HG03442 (cell line): ENCODE results near the gene KCNG2.
"Not testable (repeated sequence)": the region's sequence is repeated elsewhere in the genome, so short reads cannot be mapped to it uniquely, and the experiment has no call there.

Experiments used
- ATAC-seq: cut with Tn5 transposase; IDR thresholded peaks from one replicate; pipeline ENCODE4 v1.9.1; 2021; ENCODE audit warnings: mild to moderate bottlenecking, moderate library complexity; ENCODE audit not compliant: unreplicated experiment

KCNG2 gene

DNA sequence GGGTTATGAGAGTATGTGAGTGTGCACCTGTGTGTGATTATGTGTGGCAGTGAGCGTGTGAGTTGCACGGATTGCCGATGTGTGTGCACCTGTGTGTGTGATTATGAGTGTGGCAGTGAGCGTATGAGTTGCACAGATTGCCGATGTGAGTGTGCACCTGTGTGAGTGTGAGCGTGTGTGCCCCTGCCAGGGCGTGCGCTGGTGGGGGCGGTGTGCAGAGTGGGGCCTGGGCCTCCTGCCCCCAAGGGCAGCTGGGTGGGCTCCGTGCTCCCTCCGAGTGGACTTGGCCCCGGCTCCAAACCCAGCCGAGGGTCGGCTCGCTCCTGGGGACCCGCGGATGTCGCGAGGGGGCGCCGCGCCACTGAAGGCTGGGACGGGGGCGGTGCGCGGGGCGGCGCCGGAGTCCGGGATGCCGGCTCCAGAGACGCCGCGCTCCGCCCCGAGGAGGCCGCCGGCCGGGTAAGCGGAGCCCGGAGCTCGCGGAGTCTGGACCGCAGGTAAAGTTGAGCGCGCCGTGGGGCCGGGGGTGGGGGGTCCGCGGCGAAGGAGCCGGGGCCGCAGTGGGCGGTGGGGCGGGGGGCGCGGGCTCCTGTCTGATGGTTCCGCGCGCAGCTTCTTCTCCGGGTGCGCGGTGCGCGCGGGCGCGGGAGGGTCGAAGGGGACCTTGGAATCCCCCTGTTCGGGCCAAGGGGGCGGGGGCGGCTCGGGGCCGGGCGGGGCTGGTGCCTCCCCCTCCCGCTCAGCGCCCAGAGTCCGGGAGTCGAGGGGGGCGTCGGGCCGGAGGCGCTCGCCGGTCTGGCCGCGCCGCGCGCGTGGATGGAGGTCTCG, at the start of gene KCNG2:
TSS of gene KCNG2 (plus strand) at position 421 of the 828 bp plus-strand sequence. CDS start 65,730 bp downstream, outside the sequence.
- no peak for ATAC-seq

GRCh38 chr18:79748321-79749180, 49.2 kb upstream of the KCNG2 start:
- no peak for ATAC-seq

- ATAC-seq: no peak
Measured at GRCh38 chr18:79749251-79750191, 48.2 kb upstream of the KCNG2 start.

DNA sequence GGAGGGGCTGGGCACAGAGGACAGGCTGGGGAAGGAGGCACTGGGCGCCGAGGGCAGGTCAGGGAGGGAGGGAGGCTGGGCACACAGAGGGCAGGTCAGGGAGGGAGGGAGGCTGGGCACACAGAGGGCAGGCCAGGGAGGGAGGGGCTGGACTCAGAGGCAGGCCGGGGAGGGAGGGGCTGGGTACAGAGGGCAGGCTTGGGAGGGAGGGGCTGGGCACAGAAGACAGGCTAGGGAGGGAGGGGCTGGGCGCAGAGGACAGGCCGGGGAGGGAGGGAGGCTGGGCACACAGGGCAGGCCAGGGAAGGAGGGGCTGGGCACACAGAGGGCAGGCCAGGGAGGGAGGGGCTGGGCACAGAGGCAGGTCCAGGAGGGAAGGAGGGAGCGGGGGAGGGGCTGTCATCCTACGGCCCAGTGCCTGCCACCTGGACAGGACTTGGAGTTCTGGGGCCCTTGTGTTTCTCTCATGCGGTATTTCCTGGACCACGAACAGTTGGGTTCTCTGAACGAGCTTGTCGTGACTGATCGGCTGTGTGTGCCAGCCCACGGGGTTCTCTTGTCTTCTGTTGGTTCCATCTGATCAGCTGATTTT, 46.7 kb upstream of the KCNG2 start:
- ATAC-seq: no peak

DNA sequence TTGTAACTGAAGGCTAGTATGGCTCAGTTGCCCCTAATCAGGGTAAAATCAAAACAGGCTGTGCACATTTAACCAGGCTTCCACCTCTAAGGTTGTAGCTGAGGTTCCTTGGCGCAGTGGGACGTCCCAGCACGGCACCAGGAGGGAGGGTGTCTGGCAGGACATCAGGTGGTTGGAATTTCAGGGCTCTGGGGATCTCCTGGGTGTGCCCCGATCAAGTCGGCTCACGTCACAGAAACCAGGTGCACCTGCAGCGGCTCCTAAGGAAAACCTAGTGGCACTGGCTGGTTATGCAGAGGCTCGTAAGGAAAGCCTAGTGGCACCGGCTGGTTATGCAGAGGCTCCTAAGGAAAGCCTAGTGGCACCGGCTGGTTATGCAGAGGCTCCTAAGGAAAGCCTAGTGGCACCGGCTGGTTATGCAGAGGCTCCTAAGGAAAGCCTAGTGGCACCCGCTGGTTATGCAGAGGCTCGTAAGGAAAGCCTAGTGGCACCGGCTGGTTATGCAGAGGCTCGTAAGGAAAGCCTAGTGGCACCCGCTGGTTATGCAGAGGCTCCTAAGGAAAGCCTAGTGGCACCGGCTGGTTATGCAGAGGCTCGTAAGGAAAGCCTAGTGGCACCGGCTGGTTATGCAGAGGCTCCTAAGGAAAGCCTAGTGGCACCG, 45.7 kb upstream of the KCNG2 start:
- ATAC-seq: not testable (repeated sequence)

- ATAC-seq: not testable (repeated sequence)
Measured at GRCh38 chr18:79752946-79753345, 44.8 kb upstream of the KCNG2 start.

GRCh38 chr18:79753391-79753851, 44.3 kb upstream of the KCNG2 start:
- no peak for ATAC-seq

GRCh38 chr18:79754022-79754761, 43.5 kb upstream of the KCNG2 start:
- no peak for ATAC-seq

DNA sequence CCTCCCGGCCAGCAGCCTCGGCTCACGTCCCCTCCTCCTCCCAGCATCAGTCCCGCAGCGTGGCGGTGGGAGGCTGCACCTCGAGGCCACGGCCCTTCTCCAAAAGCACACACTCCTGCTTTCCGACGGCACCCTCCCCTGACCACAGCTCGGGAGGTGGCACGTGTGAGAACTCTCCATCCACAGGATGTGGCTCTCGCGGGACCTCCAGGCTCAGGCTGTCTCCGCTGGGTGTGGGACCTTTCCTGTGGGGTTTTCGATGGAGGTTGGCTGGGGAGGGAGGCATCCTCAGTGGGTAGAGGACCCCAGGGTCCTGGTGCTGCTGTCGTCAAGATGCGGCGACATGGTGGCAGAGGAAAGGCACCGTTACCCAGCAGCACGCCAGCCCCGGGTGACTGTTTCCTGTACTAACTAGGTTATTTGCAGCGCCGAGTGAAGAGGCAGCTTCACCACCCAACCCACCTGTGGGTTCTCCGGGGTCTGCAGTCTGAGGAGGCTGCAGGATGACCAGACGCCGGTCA, 42.8 kb upstream of the KCNG2 start:
- no peak for ATAC-seq

GRCh38 chr18:79755496-79756142, 42.1 kb upstream of the KCNG2 start:
- ATAC-seq: no peak

DNA sequence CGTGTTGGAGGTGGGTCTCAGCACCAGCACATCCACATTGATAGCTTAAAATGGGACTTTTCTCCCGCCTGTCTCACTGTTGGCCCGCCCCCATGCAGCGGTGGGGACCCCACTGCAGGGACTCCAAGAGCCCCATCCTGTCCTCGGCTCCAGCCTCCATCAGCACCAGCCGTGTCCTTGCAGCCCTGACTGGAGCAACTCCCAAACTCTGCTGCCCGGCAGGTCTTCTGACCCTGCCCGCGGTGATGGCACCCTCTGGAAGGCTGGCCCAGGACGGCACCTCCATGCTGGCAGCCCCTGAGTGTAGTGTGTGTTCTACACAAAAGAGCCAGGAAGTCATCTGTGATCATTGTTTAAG, 41.6 kb upstream of the KCNG2 start:
- no peak for ATAC-seq

GRCh38 chr18:79756826-79757225, 40.9 kb upstream of the KCNG2 start:
- ATAC-seq: no peak

DNA sequence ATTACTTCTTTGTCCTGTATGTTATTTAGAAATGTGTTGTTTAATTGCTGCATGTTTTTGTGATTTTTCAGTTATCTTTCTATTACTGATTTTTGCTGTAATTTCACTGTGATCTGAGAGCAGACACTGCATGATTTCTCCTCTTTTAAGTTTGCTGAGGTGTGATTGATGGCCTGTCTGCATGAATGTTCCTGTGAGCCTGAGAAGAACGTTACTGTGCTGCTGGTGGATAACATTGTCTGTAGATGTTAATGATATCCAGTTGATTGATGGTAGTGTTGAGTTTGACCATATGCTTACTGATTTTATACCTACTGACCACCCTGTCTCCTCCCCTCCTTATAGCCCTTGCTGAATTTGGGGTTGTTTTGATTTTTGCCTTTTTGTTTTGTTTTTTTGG, 37.4 kb upstream of the KCNG2 start:
- no peak for ATAC-seq

- no peak for ATAC-seq
Measured at GRCh38 chr18:79760881-79761280, 36.9 kb upstream of the KCNG2 start.

DNA sequence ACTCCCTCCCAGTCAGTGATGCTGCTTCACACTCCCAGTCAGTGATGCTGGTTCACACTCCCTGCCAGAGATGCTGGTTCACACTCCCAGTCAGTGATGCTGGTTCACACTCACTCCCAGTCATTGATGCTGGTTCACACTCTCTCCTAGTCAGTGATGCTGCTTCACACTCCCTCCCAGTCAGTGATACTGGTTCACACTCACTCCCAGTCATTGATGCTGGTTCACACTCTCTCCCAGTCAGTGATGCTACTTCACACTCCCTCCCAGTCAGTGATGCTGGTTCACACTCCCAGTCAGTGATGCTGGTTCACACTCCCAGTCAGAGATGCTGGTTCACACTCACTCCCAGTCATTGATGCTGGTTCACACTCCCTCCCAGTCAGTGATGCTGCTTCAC, 34.3 kb upstream of the KCNG2 start:
- no peak for ATAC-seq

- no peak for ATAC-seq
Measured at GRCh38 chr18:79764131-79764530, 33.6 kb upstream of the KCNG2 start.

GRCh38 chr18:79765491-79766245, 32.1 kb upstream of the KCNG2 start:
- no peak for ATAC-seq

DNA sequence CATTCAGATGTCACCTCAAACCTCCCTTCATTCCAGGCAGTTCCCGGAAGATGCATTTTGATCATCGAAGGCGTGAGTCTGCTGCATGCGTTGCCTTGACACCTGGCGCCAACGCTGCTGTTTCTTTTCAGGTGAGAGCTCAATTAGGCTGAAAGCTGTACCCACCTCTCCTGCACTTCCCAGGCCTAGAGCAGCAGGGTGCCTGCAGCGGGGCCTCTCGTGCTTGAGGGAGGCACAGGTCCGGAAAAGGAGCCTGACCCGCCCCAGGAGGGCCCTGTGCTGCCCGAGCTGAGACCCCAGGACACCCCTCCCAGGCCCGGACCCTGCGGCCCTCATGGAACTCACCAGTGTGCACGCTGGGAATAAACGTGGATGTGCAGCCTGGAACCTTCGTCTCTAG, 31.4 kb upstream of the KCNG2 start:
- no peak for ATAC-seq
